GM12875 (cell line): ENCODE results near the gene ACE.

ENCODE experiments used
- H3K4me3 ChIP-seq: one replicate; pipeline ENCODE4 v1.5.1; 2011; ENCODE audit warnings: low read depth, low read length, control low read depth
- TF ChIP-seq, protein P1 (sequence below): IDR thresholded peaks from 2 replicates; pipeline ENCODE4 v1.5.1; 2011; ENCODE audit warnings: low read depth, mild to moderate bottlenecking, control low read depth, inconsistent platforms, low read length, moderate library complexity, borderline replicate concordance; ENCODE audit not compliant: insufficient read depth

ACE gene

DNA sequence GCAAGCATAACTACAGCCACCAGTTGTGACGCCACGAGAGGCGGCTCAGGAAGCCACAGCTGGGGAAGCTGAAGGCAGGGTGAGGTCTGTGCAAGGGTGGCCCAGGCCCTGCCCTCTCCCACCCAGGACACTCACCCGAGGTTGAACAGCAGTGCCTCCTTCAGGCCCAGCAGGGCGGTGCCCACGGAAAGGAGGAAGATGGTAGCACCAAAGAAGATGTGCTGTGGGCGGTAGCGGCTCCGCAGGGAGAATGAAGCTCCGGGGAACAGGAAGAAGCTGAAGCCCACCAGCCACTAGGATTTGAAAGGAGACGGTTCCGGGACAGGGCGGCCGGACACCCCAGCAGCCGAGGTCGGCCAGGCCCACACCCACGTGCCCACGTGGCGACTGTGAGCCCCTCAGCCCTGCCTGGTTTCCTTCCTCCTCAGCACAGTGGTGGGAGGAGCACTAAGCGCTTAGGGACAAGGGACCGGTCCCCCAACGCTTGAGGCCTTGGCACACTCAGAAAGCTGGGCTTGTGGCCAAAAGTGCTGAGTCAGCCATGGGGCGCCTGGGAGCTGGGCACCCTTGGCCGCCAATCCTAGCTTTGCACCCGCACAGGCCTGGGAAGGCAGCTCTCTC, 41.8 kb upstream of the ACE start:
- no peak overlapping the region for H3K4me3 ChIP-seq
- TF ChIP-seq, protein P1, sequence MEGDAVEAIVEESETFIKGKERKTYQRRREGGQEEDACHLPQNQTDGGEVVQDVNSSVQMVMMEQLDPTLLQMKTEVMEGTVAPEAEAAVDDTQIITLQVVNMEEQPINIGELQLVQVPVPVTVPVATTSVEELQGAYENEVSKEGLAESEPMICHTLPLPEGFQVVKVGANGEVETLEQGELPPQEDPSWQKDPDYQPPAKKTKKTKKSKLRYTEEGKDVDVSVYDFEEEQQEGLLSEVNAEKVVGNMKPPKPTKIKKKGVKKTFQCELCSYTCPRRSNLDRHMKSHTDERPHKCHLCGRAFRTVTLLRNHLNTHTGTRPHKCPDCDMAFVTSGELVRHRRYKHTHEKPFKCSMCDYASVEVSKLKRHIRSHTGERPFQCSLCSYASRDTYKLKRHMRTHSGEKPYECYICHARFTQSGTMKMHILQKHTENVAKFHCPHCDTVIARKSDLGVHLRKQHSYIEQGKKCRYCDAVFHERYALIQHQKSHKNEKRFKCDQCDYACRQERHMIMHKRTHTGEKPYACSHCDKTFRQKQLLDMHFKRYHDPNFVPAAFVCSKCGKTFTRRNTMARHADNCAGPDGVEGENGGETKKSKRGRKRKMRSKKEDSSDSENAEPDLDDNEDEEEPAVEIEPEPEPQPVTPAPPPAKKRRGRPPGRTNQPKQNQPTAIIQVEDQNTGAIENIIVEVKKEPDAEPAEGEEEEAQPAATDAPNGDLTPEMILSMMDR = peak; percentile 14; the same call in 1 of the 2 replicates

DNA sequence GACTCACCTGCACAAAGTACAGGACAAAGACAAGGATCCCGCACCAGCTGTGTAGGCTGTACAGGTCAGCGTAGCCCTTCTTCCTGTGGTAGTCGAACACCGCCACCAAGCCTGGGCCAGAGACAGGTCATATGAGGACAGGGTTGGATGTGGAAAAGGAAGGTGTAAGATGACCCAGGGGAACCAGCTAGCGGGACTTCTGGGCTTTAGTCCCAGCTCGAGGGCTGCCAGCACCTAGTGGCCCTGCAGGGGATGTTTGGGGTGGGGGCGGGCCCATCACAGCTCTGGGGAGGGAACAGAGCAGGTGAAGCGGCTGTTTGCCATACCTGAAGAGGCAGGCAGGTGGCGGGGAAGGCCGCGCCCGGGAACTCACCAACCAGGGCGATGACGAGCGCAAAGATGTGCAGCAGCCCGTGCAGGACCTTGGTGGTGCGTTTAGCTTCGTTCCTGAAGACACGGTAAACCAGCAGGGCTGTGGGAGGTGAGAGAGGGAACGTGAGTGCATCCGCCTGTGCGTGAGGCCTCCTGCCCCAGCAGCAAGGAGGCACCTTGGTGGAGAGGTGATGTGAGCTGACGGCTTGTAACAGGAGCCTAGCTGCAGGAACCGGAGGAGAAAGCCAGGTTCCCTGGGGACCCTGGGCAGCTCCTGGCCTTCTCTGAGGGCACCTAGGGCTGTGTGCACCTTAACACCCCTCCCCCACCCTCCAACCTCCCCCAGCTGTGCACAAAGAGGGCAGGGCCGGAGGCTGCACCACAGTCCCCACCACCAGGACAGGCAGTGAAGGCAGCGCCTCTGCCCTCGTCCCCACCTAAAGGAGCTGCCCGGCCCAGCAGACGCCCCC, 41.0 kb upstream of the ACE start:
- no peak overlapping the region for H3K4me3 ChIP-seq
- TF ChIP-seq, protein P1 = peak; percentile 55

DNA sequence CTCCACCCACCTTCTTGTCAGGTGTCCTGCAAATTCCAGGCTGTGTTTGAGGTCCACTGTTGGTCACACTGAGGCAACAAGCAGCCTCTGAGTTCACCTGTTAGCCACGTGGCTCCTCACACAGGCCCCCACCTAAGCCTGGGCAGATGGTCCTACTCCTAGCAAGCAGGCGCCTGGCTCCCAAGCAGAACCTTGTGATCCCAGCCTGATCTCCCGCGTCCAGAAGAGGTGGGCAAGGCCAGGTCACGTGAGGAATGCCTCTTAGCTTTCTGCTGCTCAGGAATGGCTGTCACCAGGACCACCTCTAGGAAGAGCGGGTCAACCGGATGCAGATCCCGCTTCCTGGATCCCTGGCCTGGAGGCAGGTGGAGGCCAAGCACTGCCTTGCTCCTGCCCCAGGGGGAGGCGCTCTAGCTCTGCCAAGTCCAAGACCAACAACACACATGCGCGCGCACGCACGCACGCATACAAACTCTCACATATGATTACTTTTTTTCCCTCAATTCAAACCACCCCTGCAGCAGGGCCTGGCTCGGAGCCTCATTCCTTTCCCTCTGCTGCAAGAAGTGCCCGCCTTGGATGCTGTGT, 40.2 kb upstream of the ACE start:
- TF ChIP-seq, protein P1 = no peak
- H3K4me3 ChIP-seq = no peak overlapping the region

DNA sequence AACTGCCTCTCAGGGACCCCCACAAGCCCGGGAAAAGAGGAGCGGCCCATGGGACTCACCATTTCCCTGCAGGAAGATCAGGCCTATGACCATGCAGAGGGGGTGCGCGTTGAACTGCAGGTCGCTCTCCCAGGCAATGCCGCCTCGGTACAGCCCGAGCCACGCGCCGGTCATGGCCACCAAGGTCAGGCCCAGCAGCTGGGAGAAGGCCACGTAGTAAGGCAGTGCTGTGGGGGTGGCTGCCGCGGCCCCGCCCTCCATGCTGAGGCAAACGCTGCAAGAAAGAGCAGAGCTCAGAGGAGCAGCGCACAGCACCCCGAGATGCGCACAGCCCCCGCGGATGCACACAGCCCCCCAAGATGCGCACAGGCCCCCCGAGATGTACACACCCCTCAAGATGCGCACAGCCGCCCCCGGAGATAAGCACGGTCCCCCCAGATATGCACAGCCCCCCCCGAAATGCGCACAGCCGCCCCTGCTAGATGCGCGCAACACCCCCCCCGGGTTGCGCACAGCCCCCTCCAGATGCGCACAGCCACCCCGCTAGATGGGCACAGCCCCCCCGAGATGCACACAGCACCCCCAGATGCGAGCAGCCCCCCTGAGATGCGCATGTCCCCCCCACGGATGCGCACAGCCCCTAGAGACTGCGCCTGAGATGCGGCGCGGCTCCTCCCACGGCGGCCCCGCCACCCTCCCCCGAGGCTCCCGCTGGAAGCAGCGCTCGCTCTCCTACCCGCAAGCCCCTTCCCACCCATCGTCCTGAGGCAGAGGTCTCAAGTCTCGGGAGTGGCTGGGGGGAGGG, 39.4 kb upstream of the ACE start:
- TF ChIP-seq, protein P1 = no peak
- H3K4me3 ChIP-seq = no peak overlapping the region

DNA sequence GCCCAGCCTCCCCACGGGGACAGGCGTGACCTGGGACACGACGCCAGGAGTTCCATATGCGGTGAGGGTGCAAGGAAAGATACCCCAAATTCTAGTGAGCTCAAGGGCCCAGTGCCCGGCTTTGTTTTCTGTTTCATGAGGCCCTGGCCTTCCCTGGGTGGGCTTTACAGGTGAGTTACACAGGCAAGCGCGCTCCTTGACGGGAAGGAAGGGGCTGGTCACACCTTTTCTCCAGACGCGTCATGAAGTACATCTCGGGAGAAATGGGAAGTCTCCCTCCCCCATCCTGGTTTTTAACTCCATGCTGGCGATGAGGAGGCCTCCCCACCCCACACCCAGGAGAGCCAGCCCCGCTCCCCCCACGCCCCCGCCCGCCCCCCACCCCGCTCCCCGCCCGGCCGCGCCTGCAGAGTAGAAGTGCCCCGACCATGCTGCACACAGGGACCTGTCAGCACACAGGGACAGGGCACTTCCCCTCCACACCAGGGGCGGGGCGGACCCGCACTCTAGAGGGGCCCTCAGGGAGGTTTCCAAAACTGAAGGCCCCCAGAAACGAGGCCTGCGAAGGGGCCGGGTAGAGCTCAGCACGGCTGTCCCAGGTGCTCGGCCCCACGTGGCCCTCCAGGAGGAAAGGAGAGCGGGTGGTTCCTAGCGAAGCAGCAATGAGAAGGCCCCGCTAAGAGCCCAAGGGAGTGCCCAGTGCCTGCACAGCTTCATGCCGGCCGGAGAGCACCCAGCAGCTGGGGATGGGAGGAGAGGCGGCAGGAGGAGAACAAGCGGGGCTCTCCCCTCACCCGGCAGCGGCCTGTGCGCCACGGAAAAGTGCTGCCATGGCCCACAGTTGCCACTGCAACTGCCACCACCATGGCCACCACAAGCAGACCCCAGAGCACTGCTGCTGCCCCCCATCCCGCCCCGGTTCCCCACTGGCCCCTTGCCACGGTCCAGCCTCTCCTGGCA, 38.5 kb upstream of the ACE start:
- TF ChIP-seq, protein P1 = no peak
- no peak overlapping the region for H3K4me3 ChIP-seq

DNA sequence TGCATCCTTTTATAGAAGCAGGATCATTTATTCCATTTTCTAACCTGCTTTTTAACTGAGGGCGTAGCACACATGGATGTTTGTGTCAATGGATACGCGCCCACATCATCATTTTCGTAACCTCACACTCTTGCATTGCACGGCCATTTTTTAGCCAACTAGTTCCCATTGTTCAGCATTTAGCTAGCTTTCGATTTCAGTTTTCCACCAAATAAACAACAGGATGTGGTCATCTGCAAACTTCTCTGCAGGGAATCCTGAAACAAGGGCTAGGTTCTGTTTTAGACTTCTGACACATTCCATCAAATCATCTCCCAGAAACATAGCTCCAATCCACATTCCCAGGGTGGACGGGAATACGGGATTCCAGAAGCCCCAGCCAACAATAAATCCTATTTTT, 37.2 kb upstream of the ACE start:
- TF ChIP-seq, protein P1 = no peak
- H3K4me3 ChIP-seq = no peak overlapping the region
